Measurements from ENCODE around the gene GHRH.

- TF ChIP-seq CTCF (IDR thresholded peaks at IDR 0.05 in 2 of 3, conservative IDR thresholded peaks at IDR 0.05 in 1 of 3; ENCODE audit: borderline replicate concordance in 1 of 3, insufficient read depth in 1 of 3, low read depth in 2 of 3, low read length in 2 of 3) (no peak), TCF7L2 (IDR thresholded peaks at IDR 0.05; ENCODE audit: borderline replicate concordance, extremely low read depth, insufficient read depth, insufficient read length) (no peak), EZH2 (IDR thresholded peaks at IDR 0.05) (no peak), JUND (IDR thresholded peaks at IDR 0.05) (no peak), ELF1 (IDR thresholded peaks at IDR 0.05; ENCODE audit: borderline replicate concordance, low read depth) (no peak), POLR2A (IDR thresholded peaks at IDR 0.05; ENCODE audit: borderline replicate concordance, extremely low read depth, insufficient read depth, insufficient read length) (no peak), SIN3A (IDR thresholded peaks at IDR 0.05; ENCODE audit: low read depth) (no peak), REST (IDR thresholded peaks at IDR 0.05; ENCODE audit: low read depth) (no peak), RAD21 (IDR thresholded peaks at IDR 0.05; ENCODE audit: low read depth) (no peak), YY1 (IDR thresholded peaks at IDR 0.05; ENCODE audit: extremely low read depth, insufficient replicate concordance, low read depth, low read length) (no peak), EZH2phosphoT487 (IDR thresholded peaks at IDR 0.05; ENCODE audit: borderline replicate concordance) (no peak), POLR2AphosphoS5 (IDR thresholded peaks at IDR 0.05; ENCODE audit: low read depth, low read length) (no peak), CEBPB (IDR thresholded peaks at IDR 0.05; ENCODE audit: low read depth) (no peak)
These were observed 17.6 kb downstream of the GHRH start for GRCh38 chr20:37243937-37244571.

Measured in HCT116 (cell line).